ENCODE data around the gene AOC3.
"Not testable (repeated sequence)": the region's sequence is repeated elsewhere in the genome, so short reads cannot be mapped to it uniquely, and the experiment has no call there.

AOC3 gene

GRCh38 chr17:42894283-42895184 lies 43.5 kb downstream of the AOC3 start:
- DNase-seq: no peak

GRCh38 chr17:42895185-42895555 lies 44.2 kb downstream of the AOC3 start:
- DNase-seq: no peak

GRCh38 chr17:42898147-42898811 lies 47.3 kb downstream of the AOC3 start:
- no peak for DNase-seq

GRCh38 chr17:42899981-42900380 lies 49.0 kb downstream of the AOC3 start:
- not testable (repeated sequence) for DNase-seq

- DNase-seq: no peak
Observed at GRCh38 chr17:42900460-42901331, 49.7 kb downstream of the AOC3 start, which contains the start of gene G6PC1. TSS of gene G6PC1 (plus strand) at chr17:42900799. CDS start at chr17:42900877, 78 bp downstream.

GRCh38 chr17:42901535-42902229 lies 50.7 kb downstream of the AOC3 start:
- DNase-seq: no peak

GRCh38 chr17:42904110-42904469 lies 53.1 kb downstream of the AOC3 start:
- DNase-seq: no peak

GRCh38 chr17:42906772-42907446 lies 55.9 kb downstream of the AOC3 start:
- DNase-seq: no peak

Data from SHP77 (cell line).